Posterior vena cava (tissue), 2 donors: ENCODE measurements around the gene ABCB6. TPM values are rescaled to one million over a fixed set of nuclear protein-coding genes. Genes with fewer than 3 reads are reported as not detected.

ENCODE experiments used
- DNase-seq: peaks from one replicate; pipeline ENCODE4 v3.0.0-alpha.2; 2020; ENCODE audit warnings: low spot score
- intact Hi-C, 2 donors: fragments of 100-400 bp; cut with DNase I; formaldehyde crosslinking; loops; one replicate each; pipeline versions ENCODE4 v1.14.1 to v1.14.2; 2022 to 2023
- total RNA-seq, 2 donors: library from RNA; stranded (reverse); fragmentation: NEBNext Ultra II Directional; extraction: Animal tissue kit (Norgen Biotek cat#: 25700); gene quantifications; one replicate each; pipeline ENCODE4 v1.2.1, GENCODE V29; 2021
- donor health status: DM: yes; HTN: yes; CAD: no.
- donor health status: DM: yes; HTN: yes; CAD: no.

The ABCB6 gene
- total RNA-seq, 2 donors from 2014 or later: 16.0 to 24.2 TPM

DNA sequence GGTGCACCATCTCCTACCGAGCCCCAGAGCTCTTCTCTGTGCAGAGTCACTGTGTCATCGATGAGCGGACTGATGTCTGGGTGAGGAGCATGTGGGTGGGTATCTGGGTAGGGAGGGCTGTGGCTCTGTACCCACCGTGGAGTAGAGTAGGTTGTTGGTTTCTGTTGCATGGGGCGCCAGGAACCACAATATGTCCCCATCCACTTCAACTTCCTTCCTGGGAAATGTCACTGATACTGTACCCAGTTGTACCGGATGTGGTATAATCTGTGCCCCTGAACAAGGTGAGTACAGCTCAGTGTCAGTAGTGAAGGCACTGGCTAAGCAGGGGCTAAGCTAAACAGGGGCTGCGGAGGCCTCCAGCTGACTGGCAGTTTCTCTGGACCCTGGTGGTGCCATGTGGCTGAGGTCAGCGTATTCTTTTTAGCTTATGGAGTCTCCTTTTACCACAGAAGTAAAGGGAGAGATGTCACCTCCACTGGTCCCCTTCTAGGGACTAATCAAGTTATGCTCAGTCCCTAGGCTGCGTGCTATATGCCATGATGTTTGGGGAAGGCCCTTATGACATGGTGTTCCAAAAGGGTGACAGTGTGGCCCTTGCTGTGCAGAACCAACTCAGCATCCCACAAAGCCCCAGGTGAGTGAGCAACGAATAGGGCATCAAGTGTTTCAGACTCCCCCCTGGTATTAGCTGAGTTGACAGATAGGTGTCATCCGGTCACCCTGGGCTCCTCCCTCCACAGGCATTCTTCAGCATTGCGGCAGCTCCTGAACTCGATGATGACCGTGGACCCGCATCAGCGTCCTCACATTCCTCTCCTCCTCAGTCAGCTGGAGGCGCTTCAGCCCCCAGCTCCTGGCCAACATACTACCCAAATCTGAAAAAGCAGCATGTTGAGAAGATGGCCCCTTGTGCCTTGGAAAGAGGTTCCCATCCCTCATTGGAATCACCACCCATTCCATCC lies 29.2 kb upstream of the ABCB6 start:
- intact Hi-C loops: no loop called here

DNA sequence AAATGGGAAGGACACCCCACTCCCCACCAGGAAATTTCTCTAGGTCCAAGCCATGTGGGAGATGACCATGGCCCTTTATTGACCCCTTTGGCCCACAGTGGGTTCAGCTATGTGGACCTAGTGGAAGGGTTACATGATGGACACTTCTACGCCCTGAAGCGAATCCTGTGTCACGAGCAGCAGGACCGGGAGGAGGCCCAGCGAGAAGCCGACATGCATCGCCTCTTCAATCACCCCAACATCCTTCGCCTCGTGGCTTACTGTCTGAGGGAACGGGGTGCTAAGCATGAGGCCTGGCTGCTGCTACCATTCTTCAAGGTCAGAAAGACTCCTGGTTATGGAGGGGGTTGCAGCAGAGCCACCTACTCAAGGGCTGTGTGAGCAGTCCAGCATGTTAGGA lies 27.8 kb upstream of the ABCB6 start:
- intact Hi-C loops: no loop called here
- DNase-seq: no peak

More for the DNA sequence above, 29.2 kb upstream of the ABCB6 start:
- no peak for DNase-seq

DNA sequence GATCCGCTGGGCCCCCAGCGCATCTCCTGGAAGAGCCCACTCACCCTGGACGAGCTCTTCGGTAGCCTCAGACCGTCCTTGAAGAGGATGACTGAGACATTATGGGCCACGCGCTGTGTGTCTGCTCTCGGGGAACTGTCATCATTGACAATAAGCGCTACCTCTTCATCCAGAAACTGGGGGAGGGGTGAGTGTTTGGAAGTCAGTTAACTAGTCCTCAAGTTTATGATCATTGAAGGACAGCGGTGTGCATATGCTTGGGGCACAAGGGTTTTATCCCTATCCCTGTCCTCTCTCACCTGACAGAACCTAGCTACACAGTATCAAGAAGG lies 27.1 kb upstream of the ABCB6 start:
- intact Hi-C loops: no loop called here
- no peak for DNase-seq

DNA sequence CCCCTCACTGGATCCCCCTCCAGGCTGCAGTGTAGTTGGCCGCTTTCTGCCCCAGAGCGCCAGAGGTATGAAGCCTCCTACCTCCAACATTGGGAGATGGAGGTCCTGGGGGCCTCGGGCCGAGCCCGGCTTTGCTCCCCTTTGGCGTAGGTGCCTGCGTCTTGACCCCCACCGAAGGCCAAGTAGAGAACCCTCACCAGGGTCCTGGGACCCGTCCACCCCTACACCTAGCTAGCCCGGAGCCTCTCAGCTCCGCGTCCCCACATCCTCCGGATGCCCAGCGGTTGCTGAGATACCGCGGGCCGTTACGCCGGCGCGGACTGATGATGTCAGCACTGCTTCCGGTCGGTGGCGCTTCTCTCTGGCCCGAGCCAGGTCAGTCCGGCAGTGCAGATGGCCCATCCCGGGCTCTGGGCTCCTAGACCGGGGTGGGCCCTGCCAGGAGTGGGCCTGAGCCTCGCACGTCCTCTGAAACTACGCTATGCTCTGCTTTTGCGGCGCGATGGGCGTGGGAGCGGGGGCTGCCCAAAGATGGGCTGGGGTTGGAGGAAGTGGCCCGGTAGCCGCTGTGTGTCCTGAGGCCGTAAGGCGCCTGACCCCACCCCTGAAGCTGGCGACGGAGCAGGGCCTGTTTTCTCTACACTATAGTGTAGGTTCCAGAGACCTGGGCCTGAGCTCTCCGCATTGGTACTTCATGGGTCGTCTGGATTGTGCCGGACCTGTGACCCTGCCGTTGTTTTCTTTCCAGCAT lies 26.6 kb upstream of the ABCB6 start, which contains the start of the genes GLB1L and STK16:
Gene GLB1L, minus strand, starts transcription at position 297 of the 751 bp plus-strand sequence. CDS start 1,871 bp downstream, outside the sequence.
Gene STK16, plus strand, starts transcription at position 332 of the 751 bp plus-strand sequence. CDS start 521 bp downstream, outside the sequence.
- peak; percentile 99 for DNase-seq
- intact Hi-C loops: no loop called here

DNA sequence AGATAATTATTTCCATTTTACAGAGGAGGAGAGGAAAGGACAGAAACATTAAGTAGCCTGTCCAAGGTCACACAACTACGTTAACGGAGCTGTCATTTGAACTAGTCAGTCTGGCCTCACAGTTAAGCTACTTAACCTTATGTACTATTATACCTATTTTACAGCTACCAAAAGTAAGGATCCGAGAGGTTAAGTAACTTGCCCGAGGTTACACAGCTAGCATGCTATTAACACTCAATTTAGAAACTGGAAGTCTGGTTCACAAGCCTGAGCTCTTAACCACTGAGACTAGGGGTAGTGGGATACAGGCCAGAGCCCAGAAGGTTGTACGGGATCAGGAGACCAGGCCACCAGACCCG lies 26.0 kb upstream of the ABCB6 start:
- no peak for DNase-seq
- intact Hi-C loops: no loop called here

DNA sequence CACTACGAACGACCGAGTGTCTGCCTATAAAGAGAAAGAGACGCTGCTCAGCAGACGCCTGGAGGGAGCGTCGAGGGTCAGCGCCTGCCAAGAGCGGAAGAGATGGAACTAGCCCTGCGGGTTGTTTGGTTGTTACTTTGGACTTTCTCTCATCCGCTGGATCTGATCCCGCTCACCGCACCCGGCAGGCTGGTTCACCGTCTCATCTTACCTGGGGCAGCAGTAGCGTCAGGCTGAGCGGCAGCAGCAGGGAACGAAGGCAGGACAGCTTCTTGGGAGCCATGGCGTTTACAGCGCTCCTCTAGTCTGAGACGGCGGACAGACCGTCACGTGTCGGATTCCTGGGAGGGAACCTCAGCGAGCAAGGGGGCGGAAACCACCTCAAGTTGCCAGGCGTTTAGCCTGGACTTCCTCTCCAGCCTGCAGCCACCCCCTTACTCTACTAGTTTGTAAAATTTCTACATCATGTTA lies 24.6 kb upstream of the ABCB6 start:
- DNase-seq: no peak
- intact Hi-C loops: no loop called here

DNA sequence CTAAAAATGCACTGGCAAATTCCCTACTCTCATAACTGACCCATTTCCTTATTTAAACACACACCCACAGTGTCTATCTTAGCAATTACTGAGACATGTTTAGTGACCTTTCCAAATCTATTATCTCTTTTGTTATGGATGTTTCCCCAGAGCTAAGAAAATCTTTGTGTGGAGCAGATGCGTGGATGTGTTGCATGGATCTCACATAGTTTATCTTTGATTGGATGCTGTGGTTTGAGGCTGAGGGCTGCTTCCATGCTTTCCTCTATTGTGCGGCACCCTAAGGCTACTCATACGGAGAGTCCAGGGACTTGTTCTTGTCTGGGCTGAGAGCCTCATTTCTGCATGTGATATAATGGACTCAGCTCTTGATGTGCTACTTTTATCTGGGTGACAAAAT lies 15.6 kb upstream of the ABCB6 start:
- intact Hi-C loops: no loop called here

DNA sequence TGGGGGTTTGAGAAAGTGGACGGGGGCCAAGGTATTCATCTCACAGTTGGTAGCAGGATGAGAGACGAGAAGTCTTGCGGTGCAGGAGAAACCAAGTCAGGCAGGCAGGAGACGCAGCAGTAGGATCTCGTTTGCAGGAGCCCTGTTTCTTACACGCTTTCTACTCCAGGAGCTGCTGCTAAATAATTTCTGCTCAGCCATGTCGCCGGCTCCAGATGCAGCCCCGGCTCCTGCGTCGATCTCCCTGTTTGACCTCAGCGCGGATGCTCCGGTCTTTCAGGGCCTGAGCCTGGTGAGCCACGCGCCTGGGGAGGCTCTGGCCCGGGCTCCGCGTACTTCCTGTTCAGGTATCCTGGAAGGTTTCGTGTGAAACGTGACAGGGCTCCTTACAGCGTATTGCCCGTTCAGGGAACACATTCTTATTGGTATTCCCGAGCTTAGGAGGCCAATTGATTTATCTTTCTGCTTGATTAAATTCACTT lies 11.3 kb upstream of the ABCB6 start:
- intact Hi-C loops: no loop called here
- no peak for DNase-seq

More for the DNA sequence above, 15.6 kb upstream of the ABCB6 start:
- no peak for DNase-seq

DNA sequence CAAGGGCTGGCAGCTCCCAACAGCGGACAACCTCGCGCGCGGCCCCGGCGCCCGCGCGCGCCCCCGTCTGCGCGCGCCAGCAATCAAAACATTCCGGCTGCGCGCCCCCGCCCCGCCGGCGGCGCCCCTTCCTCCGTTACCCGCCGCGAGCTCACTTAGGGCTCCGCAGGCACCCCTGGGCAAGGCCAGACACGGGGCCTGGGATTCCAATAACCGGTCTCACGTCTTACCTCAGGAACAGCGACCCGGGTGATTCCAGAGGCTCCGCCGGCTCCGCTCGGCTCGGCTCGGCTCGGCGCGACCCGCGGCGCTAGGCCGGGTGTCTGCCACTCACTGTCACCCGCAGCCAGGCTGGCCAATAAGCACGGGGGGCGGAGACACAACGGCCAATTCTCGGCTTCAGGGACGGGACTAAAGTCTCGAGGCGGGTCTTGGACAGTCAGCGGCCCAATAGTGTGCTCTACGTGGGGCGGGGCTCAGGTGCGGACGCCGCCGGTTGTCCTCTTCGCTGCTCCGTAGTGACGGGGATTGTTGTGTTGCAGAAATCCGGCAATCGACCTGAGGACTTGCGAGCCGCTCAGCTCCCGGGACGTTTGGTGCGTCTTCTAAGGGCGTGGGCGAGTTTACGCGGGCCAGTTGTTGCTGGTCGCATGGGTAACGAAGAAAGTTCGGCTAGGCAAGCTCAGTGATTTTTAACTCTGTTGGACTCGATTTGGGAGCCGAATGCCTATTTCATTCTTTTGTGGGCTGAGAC lies 10.7 kb upstream of the ABCB6 start, which contains the start of the genes ANKZF1 and ATG9A:
Gene ANKZF1, plus strand, starts transcription at position 502 of the 754 bp plus-strand sequence. CDS start 452 bp downstream, outside the sequence.
Gene ATG9A, minus strand, starts transcription at position 332 of the 754 bp plus-strand sequence. CDS start 1,612 bp downstream, outside the sequence.
- DNase-seq: peak; percentile 99
- intact Hi-C loops: no loop called here

DNA sequence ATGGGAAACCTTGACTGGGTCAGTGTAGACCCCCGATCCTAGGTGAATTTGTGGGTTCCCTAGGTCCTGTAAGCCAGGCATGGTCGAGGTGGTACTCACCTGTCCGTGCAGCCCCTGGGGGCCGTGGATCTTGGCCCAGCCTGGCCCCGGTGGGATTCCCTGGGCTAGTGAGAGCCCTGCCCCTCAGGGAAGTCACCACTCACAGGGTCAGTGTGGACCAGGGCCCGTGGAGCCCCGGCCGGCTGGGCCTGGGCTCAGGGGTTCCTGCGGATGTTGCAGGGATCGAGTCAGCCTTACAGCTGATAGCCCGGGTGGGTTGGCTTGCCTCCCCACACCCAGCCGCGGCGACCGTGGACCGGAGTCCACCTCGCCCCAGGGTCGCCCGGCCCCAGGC lies 10.2 kb upstream of the ABCB6 start:
- intact Hi-C loops: no loop called here
- DNase-seq: no peak

DNA sequence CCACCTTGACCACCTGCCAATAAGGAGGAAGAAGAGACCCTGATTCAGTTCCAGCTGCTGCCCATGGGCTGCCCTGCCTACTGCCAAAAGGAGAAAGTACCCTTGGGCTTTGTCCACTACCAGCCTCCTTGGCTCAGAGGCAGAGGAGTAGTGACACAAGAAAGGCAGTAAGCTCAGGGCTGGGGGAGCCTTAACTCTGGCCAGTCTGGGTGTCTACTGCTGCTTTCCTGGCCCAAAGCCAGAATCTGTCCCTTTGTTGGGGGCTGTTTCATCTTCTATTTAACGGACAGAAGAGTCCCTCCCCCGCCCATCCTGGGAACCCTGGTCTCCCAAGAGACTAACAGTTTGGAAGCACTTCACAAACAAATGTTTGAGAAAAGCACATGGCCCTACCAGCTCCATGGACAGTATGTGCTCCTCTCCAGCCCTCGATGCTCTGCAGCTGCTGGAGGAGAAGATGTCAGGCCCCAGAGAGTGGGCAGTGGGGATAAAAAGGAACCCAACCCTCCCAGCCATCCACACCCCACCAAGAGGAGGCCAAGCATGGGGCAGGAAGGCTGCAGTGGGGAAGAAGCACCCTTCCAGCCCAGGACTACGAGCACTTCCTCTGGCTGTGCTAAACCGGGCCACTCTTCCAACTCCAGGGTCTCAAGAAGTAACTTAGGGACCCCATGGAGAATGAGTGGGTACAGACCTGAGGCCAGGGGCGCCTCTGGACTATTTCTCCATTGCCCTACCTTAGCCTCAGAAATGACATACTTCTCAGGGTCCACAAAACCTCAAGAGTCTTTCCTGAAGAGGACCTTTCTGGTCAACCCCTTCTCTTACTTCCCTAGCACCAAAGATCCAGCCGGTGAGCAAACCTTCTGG lies 9.5 kb upstream of the ABCB6 start:
- intact Hi-C loops: no loop called here
- DNase-seq: no peak

DNA sequence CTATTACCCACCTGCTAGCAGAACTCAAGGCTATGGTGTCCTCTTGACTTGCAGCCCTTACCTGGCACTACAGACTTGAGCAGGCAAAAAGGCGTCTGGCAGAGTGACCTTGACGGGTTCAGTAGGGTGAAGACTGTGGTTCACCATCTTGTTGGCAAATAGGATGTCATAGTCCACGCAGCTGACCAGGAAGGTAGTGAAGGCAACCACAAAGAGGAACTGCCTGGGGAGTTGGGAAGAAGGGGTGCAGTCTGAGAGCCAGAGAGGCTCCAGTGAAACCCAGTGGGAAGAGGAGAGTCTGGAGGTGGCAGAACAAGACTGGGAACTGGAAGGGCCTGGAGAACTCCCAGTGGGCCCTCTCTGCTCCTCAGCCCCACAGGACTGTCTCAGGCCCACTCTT lies 6.6 kb upstream of the ABCB6 start:
- intact Hi-C loops: no loop called here
- no peak for DNase-seq

DNA sequence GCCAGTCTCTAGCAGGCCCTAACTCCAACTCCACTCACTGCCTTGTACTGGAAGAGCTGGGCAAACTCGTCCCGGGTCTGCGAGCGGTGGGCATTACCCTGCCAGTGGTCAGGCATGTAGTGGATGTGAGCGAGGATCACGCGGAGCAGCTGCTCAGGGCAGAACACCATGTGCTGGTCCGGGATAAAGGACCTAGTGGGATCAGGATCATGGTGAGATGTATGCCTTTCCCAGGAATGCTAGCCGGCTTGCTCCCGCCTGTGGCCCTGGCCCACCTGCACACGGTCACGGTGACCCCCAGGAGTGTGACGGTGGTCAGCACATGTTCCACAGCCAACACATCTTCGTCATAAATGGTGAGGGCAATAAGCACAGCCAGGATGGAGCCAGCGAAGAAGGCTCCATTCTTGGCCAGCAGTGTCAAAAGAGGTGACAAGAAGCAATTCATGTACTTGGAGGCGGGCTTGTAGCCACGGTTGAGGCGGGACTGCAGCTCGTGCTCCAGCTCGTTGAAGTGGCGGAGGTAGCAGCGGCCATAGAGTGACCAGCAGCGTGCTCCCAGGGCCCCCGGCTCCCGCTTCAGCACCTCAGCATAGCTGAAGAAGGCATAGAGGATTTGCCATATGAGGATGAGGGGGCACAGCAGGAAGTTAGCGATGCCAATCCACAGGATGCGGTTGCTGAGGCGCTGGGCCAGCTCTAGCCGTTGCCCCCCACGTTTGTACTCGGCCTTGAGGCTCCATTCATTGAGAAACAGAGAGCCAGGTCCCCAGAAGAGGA lies 5.3 kb upstream of the ABCB6 start:
- DNase-seq: no peak
- intact Hi-C loops: no loop called here

DNA sequence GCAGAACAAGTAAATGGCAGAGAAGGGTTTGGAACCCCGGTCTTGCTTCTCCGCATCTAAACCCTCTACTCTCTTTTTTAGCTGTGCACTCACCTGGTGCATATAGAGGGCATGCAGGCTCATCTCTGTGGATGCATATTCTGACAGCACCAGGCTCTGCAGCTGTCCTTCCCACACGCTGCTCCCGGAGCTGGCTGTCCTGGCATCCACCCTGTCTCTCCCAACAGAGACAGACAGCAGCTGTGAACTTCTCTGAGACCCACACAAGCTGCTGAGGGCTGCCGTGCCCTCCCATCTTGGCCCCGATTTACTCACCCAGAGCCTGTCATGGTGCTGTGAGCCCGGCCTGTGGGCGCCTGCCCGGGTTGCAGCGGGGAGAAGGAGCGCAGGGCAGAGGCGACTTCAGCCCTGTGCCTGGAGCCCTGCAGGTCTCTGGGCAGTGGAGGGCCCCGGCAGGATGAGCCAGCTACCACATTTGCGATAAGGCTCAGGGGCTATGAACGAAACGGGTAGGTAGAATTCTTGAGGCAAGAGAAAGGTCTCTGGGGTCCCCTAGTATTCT lies 3.3 kb upstream of the ABCB6 start:
- intact Hi-C loops: no loop called here
- DNase-seq: no peak

DNA sequence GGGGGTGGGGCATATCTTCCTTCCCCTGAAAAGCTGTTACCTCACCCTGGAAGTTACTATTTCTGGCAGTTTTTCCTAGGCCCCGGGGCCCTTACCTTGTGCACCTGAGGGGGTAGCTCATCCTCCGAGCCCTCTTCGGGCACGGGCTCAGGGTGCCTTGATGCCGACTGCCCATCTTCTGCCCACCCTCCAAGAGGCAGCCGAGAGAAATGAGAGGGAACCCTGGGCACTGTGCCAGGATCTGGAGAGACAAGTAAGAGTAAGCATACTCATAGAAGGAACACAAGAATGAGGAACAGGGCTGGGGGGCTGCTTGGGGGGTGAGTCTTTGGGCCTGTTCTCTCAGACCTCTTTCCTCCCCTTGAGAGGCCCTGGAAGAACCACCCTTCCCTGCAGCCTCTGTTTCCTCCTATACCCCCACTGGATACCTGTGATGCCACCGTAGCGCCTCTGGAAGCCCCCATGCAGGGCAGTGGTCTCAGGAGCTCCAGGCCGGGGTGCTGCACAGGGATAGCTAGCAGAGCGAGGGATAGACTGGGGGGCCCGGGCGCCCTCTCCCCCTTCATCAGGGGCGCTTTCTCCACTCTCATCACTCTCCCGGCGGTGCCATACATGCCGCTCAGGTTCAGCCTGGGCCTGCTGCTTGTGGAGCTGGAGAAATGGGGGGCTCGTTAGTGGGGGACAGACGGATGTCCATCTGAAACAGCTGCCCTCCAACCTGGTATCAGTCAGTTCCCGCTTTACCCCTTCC lies 2.1 kb upstream of the ABCB6 start:
- no peak for DNase-seq
- intact Hi-C loops: no loop called here

DNA sequence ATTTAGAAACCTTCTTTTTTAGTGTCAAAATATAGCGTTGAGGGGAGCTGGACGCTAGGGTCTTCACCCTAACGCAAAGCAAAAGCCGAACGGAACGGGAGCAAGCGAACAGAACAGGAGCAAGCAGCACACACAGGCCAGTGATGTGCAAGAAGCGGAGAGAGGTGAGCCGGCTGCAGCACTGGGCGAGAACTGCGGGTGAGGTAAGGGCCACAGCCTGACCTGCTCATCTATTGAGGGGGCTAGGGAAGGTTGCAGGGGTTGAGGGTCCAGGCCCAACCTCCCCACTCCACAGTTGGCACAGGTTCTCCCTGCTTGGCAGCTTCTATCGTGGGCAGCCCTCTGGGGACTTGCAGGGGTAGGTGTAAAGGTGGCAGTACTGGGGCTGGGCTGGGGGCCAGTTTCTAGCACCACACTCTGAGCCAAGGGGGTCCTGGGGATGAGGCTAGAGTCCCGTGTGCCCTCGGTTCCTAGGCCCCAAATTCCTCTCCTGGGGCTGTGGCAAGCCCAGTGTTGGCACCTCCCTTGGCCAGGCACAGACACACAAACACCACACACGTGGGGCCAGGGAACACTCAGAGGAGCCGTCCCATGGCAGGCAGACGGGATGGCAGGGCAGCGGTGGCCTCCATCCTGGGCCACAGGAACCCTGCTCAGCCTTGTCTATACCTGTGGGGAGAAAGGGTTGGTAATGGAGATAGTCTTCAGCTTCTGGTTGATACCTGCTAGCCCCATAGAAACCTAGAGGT lies 1.2 kb upstream of the ABCB6 start:
- DNase-seq: no peak
- intact Hi-C loops: loop anchor here in 1 of 2 donors (5.0 kb wide), 1 partner anchor 43 kb away; the partner anchor contains the start of genes CNPPD1 and RETREG2
